Lower lobe of right lung (tissue), 2 donors: ENCODE results near the gene CCDC57. TPM values are rescaled to one million over a fixed set of nuclear protein-coding genes. Genes with fewer than 3 reads are reported as not detected.

Experiments
- ATAC-seq, 2 donors: fragments of 200-7000 bp; cut with Tn5 transposase; one replicate each; pipeline ENCODE4 v1.9.1; 2020 to 2022; ENCODE audit warnings: mild to moderate bottlenecking in 2 of 2, moderate library complexity in 2 of 2
- DNase-seq: peaks from one replicate; pipeline ENCODE4 v3.0.0-alpha.2; 2020
- H3K27ac ChIP-seq: fragments of 200-600 bp; one replicate; pipeline ENCODE4 v1.8.0; 2022
- H3K27me3 ChIP-seq: fragments of 200-600 bp; one replicate; pipeline ENCODE4 v1.8.0; 2022; ENCODE audit warnings: low read depth
- H3K36me3 ChIP-seq: fragments of 200-600 bp; one replicate; pipeline ENCODE4 v1.8.0; 2022; ENCODE audit warnings: mild to moderate bottlenecking
- H3K4me1 ChIP-seq: fragments of 200-600 bp; one replicate; pipeline ENCODE4 v1.8.0; 2022
- H3K4me3 ChIP-seq: fragments of 200-600 bp; one replicate; pipeline ENCODE4 v1.8.0; 2022; ENCODE audit warnings: mild to moderate bottlenecking
- H3K9me3 ChIP-seq: fragments of 200-600 bp; one replicate; pipeline ENCODE4 v1.8.0; 2022
- intact Hi-C: fragments of 100-400 bp; cut with DNase I; formaldehyde crosslinking; loops from one replicate; pipeline ENCODE4 v1.11.0; 2022
- total RNA-seq: library from RNA; stranded (reverse); fragmentation: NEBNext Ultra II Directional; extraction: Animal tissue kit (Norgen Biotek cat#: 25700); gene quantifications from one replicate; pipeline ENCODE4 v1.2.1, GENCODE V29; 2021
- TF ChIP-seq, protein P1 (sequence below): fragments of 200-600 bp; IDR thresholded peaks from one replicate; pipeline ENCODE4 v1.8.0; 2022; ENCODE audit warnings: antibody characterized with exemption, mild to moderate bottlenecking
- donor health status: DM: no; HTN: yes; CAD: no; lungs with severe emphysema.

Gene CCDC57
- total RNA-seq, 1 donor from 2014 or later = 63.4 TPM

GRCh38 chr17:82121660-82122629 is 90.7 kb downstream of the CCDC57 start:
- no peaks in the 10 kb centered on the region for H3K27me3 ChIP-seq
- TF ChIP-seq, protein P1, sequence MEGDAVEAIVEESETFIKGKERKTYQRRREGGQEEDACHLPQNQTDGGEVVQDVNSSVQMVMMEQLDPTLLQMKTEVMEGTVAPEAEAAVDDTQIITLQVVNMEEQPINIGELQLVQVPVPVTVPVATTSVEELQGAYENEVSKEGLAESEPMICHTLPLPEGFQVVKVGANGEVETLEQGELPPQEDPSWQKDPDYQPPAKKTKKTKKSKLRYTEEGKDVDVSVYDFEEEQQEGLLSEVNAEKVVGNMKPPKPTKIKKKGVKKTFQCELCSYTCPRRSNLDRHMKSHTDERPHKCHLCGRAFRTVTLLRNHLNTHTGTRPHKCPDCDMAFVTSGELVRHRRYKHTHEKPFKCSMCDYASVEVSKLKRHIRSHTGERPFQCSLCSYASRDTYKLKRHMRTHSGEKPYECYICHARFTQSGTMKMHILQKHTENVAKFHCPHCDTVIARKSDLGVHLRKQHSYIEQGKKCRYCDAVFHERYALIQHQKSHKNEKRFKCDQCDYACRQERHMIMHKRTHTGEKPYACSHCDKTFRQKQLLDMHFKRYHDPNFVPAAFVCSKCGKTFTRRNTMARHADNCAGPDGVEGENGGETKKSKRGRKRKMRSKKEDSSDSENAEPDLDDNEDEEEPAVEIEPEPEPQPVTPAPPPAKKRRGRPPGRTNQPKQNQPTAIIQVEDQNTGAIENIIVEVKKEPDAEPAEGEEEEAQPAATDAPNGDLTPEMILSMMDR = no peak
- ATAC-seq = no peak
- no peaks in the 10 kb centered on the region for H3K9me3 ChIP-seq
- intact Hi-C loops = no loop called here
- no peak overlapping the region for H3K27ac ChIP-seq
- no peak overlapping the region for H3K4me3 ChIP-seq
- peaks cover 8% of the 10 kb centered on the region for H3K4me1 ChIP-seq
- peaks cover 3% of the 10 kb centered on the region for H3K36me3 ChIP-seq
- DNase-seq = no peak

DNA sequence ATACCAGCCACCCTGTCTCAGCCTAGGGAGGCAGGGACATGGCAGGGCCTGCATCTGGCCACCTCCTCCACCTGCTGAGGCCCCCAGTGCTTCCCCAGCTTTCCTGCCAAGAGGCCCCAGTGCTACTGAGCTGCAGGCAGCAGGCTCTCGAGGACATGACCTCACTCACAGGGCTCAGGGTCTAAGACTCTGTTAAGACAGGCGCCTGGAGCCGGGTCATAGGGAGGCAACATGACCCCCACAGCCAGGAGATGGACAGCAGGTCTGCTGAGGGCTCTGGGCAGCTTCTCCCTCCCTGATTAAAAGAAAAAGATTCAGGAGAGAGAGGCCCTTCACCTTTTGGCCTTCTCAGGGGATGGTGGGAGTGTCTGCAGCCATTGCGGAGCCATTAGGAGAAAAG is 91.4 kb downstream of the CCDC57 start:
- Histone ChIP-seq H3K4me3 (no peak overlapping the region), H3K27me3 (no peaks in the 10 kb centered on the region), H3K9me3 (no peaks in the 10 kb centered on the region), H3K36me3 (peaks cover 3% of the 10 kb centered on the region), H3K27ac (no peak overlapping the region), H3K4me1 (peaks cover 8% of the 10 kb centered on the region)
- TF ChIP-seq, protein P1 = no peak
- ATAC-seq (no peak), DNase-seq (no peak)
- intact Hi-C loops = no loop called here

DNA sequence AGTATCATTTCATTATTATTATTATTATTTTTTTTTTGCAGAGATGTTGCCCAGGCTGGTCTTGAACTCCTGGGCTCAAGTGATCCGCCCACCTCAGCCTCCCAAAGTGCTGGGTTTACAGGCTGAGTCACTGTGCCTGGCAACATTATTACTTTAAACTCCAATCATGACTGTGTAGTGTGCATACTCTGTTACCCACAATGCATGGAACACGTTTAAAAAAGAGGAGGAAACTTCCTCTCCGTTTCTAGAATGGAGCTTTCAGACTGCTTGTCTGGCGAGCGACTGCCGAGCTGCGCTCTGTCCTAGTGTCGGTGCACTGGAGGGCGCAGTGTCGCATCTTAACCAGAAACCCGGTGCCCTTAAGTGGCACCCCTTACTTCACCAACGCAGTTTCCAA is 92.5 kb downstream of the CCDC57 start:
- Histone ChIP-seq H3K4me3 (no peak overlapping the region), H3K36me3 (peaks cover 3% of the 10 kb centered on the region), H3K27ac (no peak overlapping the region), H3K9me3 (no peaks in the 10 kb centered on the region), H3K27me3 (no peaks in the 10 kb centered on the region), H3K4me1 (peaks cover 8% of the 10 kb centered on the region)
- DNase-seq (no peak), ATAC-seq (peak in 1 of 2 donors; percentile 10)
- TF ChIP-seq, protein P1 = no peak
- intact Hi-C loops = no loop called here

DNA sequence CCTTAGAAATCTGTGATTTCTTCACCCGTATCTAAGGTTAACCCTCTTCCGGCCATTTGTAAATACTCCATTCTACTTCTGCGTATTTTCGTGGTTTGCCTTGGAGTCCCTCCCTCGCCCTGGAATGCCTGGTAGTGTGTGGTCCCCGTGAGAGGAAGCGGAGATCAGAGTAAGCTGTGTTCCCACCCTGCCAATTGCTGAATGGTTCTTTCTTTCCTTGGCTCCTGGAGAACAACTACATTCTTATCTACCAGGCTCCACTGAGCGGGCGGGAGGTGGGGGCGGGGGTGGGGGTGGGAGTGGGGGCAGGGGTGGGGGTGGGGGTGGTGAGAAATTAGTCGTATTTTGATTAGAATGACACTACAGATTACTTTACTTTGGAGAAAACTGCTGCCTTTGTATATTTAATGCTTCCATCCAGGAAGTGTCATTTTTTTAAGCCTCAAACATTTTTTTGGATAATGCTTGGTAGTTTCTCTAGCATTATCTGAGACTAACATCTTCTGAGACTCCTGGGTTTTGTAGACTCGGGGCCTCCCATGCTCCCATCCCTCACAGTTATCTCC is 93.7 kb downstream of the CCDC57 start:
- ATAC-seq = peak; percentile 77
- TF ChIP-seq, protein P1 = no peak
- Histone ChIP-seq H3K36me3 (peaks cover 9% of the 10 kb centered on the region), H3K27ac (peak overlapping the region; percentile 80), H3K9me3 (no peaks in the 10 kb centered on the region), H3K4me1 (peaks cover 8% of the 10 kb centered on the region), H3K27me3 (no peaks in the 10 kb centered on the region), H3K4me3 (no peak overlapping the region)
- intact Hi-C loops = no loop called here
- no peak for DNase-seq

DNA sequence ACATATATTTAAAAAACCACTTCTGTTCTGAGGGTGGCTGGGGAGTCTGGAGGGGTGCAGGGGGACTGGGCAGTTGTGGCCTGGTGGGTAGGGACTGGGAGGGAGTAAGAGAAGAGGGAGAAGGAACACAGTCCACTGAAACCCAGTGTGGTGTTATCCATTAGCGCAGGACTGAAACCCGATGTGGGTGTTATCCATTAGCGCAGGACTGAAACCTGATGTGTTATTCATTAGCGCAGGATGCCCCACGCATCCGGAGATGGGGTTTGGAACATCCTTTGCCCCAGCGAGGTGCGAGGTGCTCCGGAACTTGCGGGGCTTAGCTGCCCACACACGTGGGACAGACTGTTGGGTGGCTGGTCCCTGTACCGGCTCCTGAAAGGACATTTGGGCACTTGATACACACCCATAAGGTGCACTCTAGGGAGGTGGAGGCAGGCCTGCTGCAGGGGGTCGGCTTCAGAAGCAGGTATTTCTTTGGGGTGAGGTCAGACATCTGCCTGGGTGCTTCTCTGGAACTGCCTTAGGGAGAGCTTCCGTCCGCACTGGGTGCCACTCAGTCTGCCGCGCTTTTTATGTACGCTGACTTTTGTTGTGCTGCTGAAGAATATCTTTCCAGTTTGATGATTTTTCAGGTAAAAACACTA is 94.4 kb downstream of the CCDC57 start:
- Histone ChIP-seq H3K27ac (peak overlapping the region; percentile 80), H3K4me1 (peaks cover 8% of the 10 kb centered on the region), H3K36me3 (peaks cover 7% of the 10 kb centered on the region), H3K9me3 (no peaks in the 10 kb centered on the region), H3K4me3 (no peak overlapping the region), H3K27me3 (no peaks in the 10 kb centered on the region)
- ATAC-seq (peak; percentile 19 to 39), DNase-seq (no peak)
- TF ChIP-seq, protein P1 = no peak
- intact Hi-C loops = no loop called here
